Measurements from ENCODE around the gene PPP1R1A. TPM values are rescaled to one million over a fixed set of nuclear protein-coding genes. Genes with fewer than 3 reads are reported as not detected.

PPP1R1A gene
- not detected in 2 replicates for total RNA-seq

GRCh38 chr12:54588110-54588889 is at the start of gene PPP1R1A:
Gene PPP1R1A (minus strand): TSS chr12:54588659. CDS start chr12:54588488, 171 bp downstream.
- no peak within 1 kb of the TSS for H3K4me3 ChIP-seq (ENCODE audit: low read depth, low read length)
- TF ChIP-seq CTCF (IDR thresholded peaks at IDR 0.05; ENCODE audit: insufficient read depth, low read length, severe bottlenecking): no peak
- no peak for DNase-seq (ENCODE audit: low read depth)
- peaks cover 39% of the 10 kb centered on the region for H3K27me3 ChIP-seq (ENCODE audit: control insufficient read depth, insufficient read depth, low read length)
- no peaks in the 10 kb centered on the region for H3K36me3 ChIP-seq (ENCODE audit: control insufficient read depth, insufficient read depth, low read length)
- FAIRE-seq: no peak

GRCh38 chr12:54634795-54635194 is 46.3 kb upstream of the PPP1R1A start, which contains the start of gene LACRT:
Gene LACRT (minus strand): TSS chr12:54634895. CDS start chr12:54634841, 54 bp downstream.
- TF ChIP-seq CTCF (IDR thresholded peaks at IDR 0.05; ENCODE audit: insufficient read depth, low read length, severe bottlenecking): no peak
- DNase-seq (ENCODE audit: low read depth) (no peak), FAIRE-seq (no peak)
- Histone ChIP-seq H3K36me3 (ENCODE audit: control insufficient read depth, insufficient read depth, low read length) (no peaks in the 10 kb centered on the region), H3K4me3 (ENCODE audit: low read depth, low read length) (no peak within 1 kb of the TSS), H3K27me3 (ENCODE audit: control insufficient read depth, insufficient read depth, low read length) (no peaks in the 10 kb centered on the region)

GRCh38 chr12:54631988-54632728 is 43.7 kb upstream of the PPP1R1A start:
- Histone ChIP-seq H3K27me3 (ENCODE audit: control insufficient read depth, insufficient read depth, low read length) (no peaks in the 10 kb centered on the region), H3K36me3 (ENCODE audit: control insufficient read depth, insufficient read depth, low read length) (no peaks in the 10 kb centered on the region), H3K4me3 (ENCODE audit: low read depth, low read length) (no peak overlapping the region)
- DNase-seq (ENCODE audit: low read depth) (no peak), FAIRE-seq (no peak)
- no peak for TF ChIP-seq CTCF (IDR thresholded peaks at IDR 0.05; ENCODE audit: insufficient read depth, low read length, severe bottlenecking)

- FAIRE-seq: no peak
- no peaks in the 10 kb centered on the region for H3K27me3 ChIP-seq (ENCODE audit: control insufficient read depth, insufficient read depth, low read length)
- no peak for DNase-seq (ENCODE audit: low read depth)
- H3K4me3 ChIP-seq (ENCODE audit: low read depth, low read length): no peak overlapping the region
- no peak for TF ChIP-seq CTCF (IDR thresholded peaks at IDR 0.05; ENCODE audit: insufficient read depth, low read length, severe bottlenecking)
- H3K36me3 ChIP-seq (ENCODE audit: control insufficient read depth, insufficient read depth, low read length): no peaks in the 10 kb centered on the region
Observed at GRCh38 chr12:54631551-54631950, 43.1 kb upstream of the PPP1R1A start.

GRCh38 chr12:54629925-54630324 is 41.5 kb upstream of the PPP1R1A start:
- Histone ChIP-seq H3K4me3 (ENCODE audit: low read depth, low read length) (no peak overlapping the region), H3K27me3 (ENCODE audit: control insufficient read depth, insufficient read depth, low read length) (no peaks in the 10 kb centered on the region), H3K36me3 (ENCODE audit: control insufficient read depth, insufficient read depth, low read length) (no peaks in the 10 kb centered on the region)
- DNase-seq (ENCODE audit: low read depth) (no peak), FAIRE-seq (no peak)
- no peak for TF ChIP-seq CTCF (IDR thresholded peaks at IDR 0.05; ENCODE audit: insufficient read depth, low read length, severe bottlenecking)

Measured in bronchial epithelial cell (primary cell).